Gastrocnemius medialis (tissue), 4 donors: Measurements from ENCODE around the gene GGACT.

Experiments
- CTCF ChIP-seq, 5 experiments: fragments of 450-650 bp in 3 of 5; fragments of 200-600 bp in 2 of 5; sonication (generic) in 2 of 5; IDR thresholded peaks in 4 of 5; conservative IDR thresholded peaks in 1 of 5; 1 replicate in 4 of 5; 2 replicates in 1 of 5; pipeline ENCODE4 v1.5.1; 2016 to 2019; ENCODE audit warnings: antibody characterized with exemption in 5 of 5, mild to moderate bottlenecking in 3 of 5, moderate library complexity in 3 of 5
- POLR2A ChIP-seq, 2 donors: fragments of 450-650 bp; IDR thresholded peaks; one replicate each; pipeline ENCODE4 v1.6.1; 2017; ENCODE audit warnings: antibody characterized with exemption in 2 of 2, mild to moderate bottlenecking in 2 of 2, moderate library complexity in 2 of 2

GRCh38 chr13:100483841-100484381 lies 104.7 kb downstream of the GGACT start:
- TF ChIP-seq CTCF (IDR thresholded peaks at IDR 0.05 in 4 of 5, conservative IDR thresholded peaks at IDR 0.05 in 1 of 5) (no peak), POLR2A (IDR thresholded peaks at IDR 0.05) (no peak)
